Brain microvascular endothelial cell (primary cell): ENCODE data around the gene ALOXE3.

Experiments used
- DNase-seq: peaks from one replicate; pipeline ENCODE4 v3.0.0-alpha.2; 2020
- H3K27ac ChIP-seq: fragments of 250-450 bp; sonication (Bioruptor Pico); 2 replicates; pipeline ENCODE4 v1.5.1; 2020; ENCODE audit warnings: mild to moderate bottlenecking, moderate library complexity
- H3K27me3 ChIP-seq: fragments of 250-450 bp; sonication (Bioruptor Pico); replicated peaks from 2 replicates; pipeline ENCODE4 v1.5.1; 2020; ENCODE audit warnings: mild to moderate bottlenecking
- H3K36me3 ChIP-seq: fragments of 250-450 bp; sonication (Bioruptor Pico); replicated peaks from 2 replicates; pipeline ENCODE4 v1.5.1; 2020; ENCODE audit warnings: mild to moderate bottlenecking
- H3K4me3 ChIP-seq: 2 replicates; pipeline ENCODE4 v1.5.1; 2011; ENCODE audit warnings: low read depth, mild to moderate bottlenecking, control low read depth, low read length, moderate library complexity
- in situ Hi-C: cut with HindIII; loops from 2 replicates; pipeline ENCODE4 v1.10.0; 2017; ENCODE audit warnings: low sequenced_read_pairs, low pct_ligation_motif_present
- TF ChIP-seq, protein P1 (sequence below): IDR thresholded peaks from 2 replicates; pipeline ENCODE4 v1.5.1; 2011; ENCODE audit warnings: low read depth, mild to moderate bottlenecking, moderate library complexity, low read length, control low read depth, inconsistent platforms; ENCODE audit errors: missing control alignments

ALOXE3 gene

GRCh38 chr17:8155231-8155995, 37.1 kb upstream of the ALOXE3 start:
- H3K4me3 ChIP-seq: peak overlapping the region; percentile 77
- H3K36me3 ChIP-seq: peaks cover 13% of the 10 kb centered on the region
- peak overlapping the region; percentile 91 for H3K27ac ChIP-seq
- H3K27me3 ChIP-seq: no peaks in the 10 kb centered on the region
- in situ Hi-C loops: no loop called here
- TF ChIP-seq, protein P1, sequence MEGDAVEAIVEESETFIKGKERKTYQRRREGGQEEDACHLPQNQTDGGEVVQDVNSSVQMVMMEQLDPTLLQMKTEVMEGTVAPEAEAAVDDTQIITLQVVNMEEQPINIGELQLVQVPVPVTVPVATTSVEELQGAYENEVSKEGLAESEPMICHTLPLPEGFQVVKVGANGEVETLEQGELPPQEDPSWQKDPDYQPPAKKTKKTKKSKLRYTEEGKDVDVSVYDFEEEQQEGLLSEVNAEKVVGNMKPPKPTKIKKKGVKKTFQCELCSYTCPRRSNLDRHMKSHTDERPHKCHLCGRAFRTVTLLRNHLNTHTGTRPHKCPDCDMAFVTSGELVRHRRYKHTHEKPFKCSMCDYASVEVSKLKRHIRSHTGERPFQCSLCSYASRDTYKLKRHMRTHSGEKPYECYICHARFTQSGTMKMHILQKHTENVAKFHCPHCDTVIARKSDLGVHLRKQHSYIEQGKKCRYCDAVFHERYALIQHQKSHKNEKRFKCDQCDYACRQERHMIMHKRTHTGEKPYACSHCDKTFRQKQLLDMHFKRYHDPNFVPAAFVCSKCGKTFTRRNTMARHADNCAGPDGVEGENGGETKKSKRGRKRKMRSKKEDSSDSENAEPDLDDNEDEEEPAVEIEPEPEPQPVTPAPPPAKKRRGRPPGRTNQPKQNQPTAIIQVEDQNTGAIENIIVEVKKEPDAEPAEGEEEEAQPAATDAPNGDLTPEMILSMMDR: no peak
- DNase-seq: no peak

DNA sequence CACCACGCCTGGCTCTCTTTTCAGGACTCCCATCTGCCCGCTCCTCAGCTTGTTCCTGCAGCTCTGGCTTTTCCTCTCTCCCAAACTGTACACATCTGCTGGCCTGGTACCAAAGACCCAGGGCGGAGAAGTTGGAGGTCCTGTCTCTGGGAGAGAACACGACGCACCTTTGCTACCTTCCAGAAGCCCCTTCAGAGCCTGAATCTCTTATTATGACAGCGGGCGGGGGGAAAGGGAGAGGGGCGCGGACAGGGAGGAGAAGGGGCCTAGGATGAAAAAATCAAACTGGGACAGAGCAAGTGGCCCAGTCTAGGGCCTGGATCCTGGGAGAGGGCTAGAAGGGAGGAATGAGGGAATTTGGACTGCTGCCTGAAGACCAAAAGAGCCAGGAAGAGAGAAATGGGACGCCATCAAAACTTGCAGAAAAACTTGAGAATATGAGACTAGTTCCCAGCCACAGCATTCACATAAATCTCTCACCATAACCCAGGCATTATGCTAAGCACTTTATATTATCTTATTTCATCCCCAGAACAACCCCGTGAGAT, 36.4 kb upstream of the ALOXE3 start:
- in situ Hi-C loops: no loop called here
- TF ChIP-seq, protein P1: no peak

GRCh38 chr17:8153957-8154607, 35.8 kb upstream of the ALOXE3 start:
- Histone ChIP-seq H3K36me3 (peaks cover 19% of the 10 kb centered on the region), H3K27ac (peak overlapping the region; percentile 99), H3K27me3 (no peaks in the 10 kb centered on the region), H3K4me3 (peak overlapping the region; percentile 77)
- in situ Hi-C loops: no loop called here
- peak; percentile 99 for DNase-seq
- TF ChIP-seq, protein P1: no peak

More for the DNA sequence above, 36.4 kb upstream of the ALOXE3 start:
- peak overlapping the region; percentile 77 for H3K4me3 ChIP-seq
- H3K27me3 ChIP-seq: no peaks in the 10 kb centered on the region
- H3K36me3 ChIP-seq: peaks cover 18% of the 10 kb centered on the region
- peak overlapping the region; percentile 91 for H3K27ac ChIP-seq
- DNase-seq: no peak

DNA sequence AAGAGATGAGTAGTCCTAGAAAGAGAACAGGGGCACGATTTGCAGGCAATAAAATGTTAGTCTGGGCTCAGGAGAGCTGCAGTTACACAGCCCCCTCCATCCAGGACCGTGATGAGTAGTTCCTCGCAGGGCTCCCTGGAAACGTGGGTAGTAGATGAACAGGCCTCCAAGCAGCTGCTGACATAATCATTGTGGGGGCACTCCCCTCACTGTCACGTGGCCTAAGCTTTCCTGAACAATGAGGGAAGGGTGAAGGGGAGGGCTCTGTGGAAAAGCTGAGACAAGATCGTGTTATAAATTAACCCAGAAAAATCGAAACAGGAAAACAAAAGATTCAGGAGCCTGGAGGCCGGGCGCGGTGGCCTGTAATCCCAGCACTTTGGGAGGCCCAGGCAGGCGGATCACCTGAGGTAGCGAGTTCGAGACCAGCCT, 35.2 kb upstream of the ALOXE3 start:
- H3K27me3 ChIP-seq: no peaks in the 10 kb centered on the region
- H3K36me3 ChIP-seq: peaks cover 23% of the 10 kb centered on the region
- peak overlapping the region; percentile 22 for H3K4me3 ChIP-seq
- TF ChIP-seq, protein P1: no peak
- peak overlapping the region; percentile 99 for H3K27ac ChIP-seq
- in situ Hi-C loops: no loop called here
- DNase-seq: peak; percentile 94

DNA sequence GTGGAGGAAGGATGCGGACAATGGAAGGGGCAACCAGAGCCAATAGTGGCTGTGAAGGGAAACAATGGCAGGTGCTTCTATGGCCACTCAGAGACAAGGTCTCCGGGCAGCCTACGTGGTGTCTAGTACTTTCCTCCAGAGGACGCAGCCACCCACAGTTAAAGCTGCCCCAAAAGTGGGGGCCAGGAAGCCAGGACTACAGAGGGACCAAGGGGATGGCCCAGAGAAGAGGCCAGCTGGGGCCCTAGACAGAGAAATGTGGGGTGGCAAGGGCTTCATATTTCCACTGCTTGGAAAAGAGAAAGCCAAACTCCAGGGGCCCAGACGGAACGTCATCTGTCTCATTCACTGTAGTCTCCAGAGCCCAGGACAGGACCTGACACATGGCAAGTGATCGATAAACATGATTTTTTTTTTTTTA, 34.7 kb upstream of the ALOXE3 start:
- in situ Hi-C loops: no loop called here
- peak overlapping the region; percentile 99 for H3K27ac ChIP-seq
- no peak for DNase-seq
- TF ChIP-seq, protein P1: no peak
- H3K36me3 ChIP-seq: peaks cover 25% of the 10 kb centered on the region
- no peak overlapping the region for H3K4me3 ChIP-seq
- no peaks in the 10 kb centered on the region for H3K27me3 ChIP-seq
